LNCAP (cell line): ENCODE results near the gene WNT1.

Source experiments
- CTCF ChIP-seq: fragments of 450-650 bp; IDR thresholded peaks from 2 replicates; pipeline ENCODE4 v1.5.1; 2017; ENCODE audit warnings: mild to moderate bottlenecking

WNT1 gene

GRCh38 chr12:48978291-48978740, at the start of gene WNT1:
Gene WNT1, plus strand, starts transcription at chr12:48978322. Its CDS starts 329 bp downstream, at chr12:48978651.
- TF ChIP-seq CTCF: peak; percentile 49

GRCh38 chr12:48929551-48929950, 48.6 kb upstream of the WNT1 start:
- no peak for TF ChIP-seq CTCF

- no peak for TF ChIP-seq CTCF
Observed at GRCh38 chr12:48930475-48930874, 47.6 kb upstream of the WNT1 start.

GRCh38 chr12:48932878-48933277, 45.2 kb upstream of the WNT1 start:
- TF ChIP-seq CTCF: no peak

- no peak for TF ChIP-seq CTCF
Observed at GRCh38 chr12:48933664-48934311, 44.3 kb upstream of the WNT1 start.

GRCh38 chr12:48934312-48934706, 43.8 kb upstream of the WNT1 start:
- peak; percentile 23; the same call in 1 of the 2 replicates for TF ChIP-seq CTCF

GRCh38 chr12:48936379-48936979, 41.6 kb upstream of the WNT1 start:
- TF ChIP-seq CTCF: peak; percentile 96
